GM18861 (cell line): Measurements from ENCODE around the gene ASTN2.

Experiments used
- ATAC-seq: cut with Tn5 transposase; IDR thresholded peaks from one replicate; pipeline ENCODE4 v1.9.1; 2021; ENCODE audit not compliant: unreplicated experiment

The ASTN2 gene

GRCh38 chr9:116499986-116500871, 914.6 kb downstream of the ASTN2 start:
- no peak for ATAC-seq

- ATAC-seq = no peak
Observed at GRCh38 chr9:116499434-116499833, 915.4 kb downstream of the ASTN2 start.

- ATAC-seq = no peak
Observed at GRCh38 chr9:116497095-116497890, 917.6 kb downstream of the ASTN2 start.

- no peak for ATAC-seq
Observed at GRCh38 chr9:116496167-116496566, 918.7 kb downstream of the ASTN2 start.

GRCh38 chr9:116495725-116496124, 919.1 kb downstream of the ASTN2 start:
- ATAC-seq = no peak

GRCh38 chr9:116494815-116495634, 919.8 kb downstream of the ASTN2 start:
- no peak for ATAC-seq

- ATAC-seq = no peak
Observed at GRCh38 chr9:116493183-116493860, 921.5 kb downstream of the ASTN2 start.

- no peak for ATAC-seq
Observed at GRCh38 chr9:116491659-116492058, 923.2 kb downstream of the ASTN2 start.

GRCh38 chr9:116491219-116491618, 923.6 kb downstream of the ASTN2 start:
- ATAC-seq = no peak

- ATAC-seq = no peak
Observed at GRCh38 chr9:116490321-116490720, 924.5 kb downstream of the ASTN2 start.

- ATAC-seq = no peak
Observed at GRCh38 chr9:116488373-116488772, 926.5 kb downstream of the ASTN2 start.

- ATAC-seq = no peak
Observed at GRCh38 chr9:116484492-116485061, 930.3 kb downstream of the ASTN2 start.

- ATAC-seq = no peak
Observed at GRCh38 chr9:116483622-116484491, 931.0 kb downstream of the ASTN2 start.

GRCh38 chr9:116482740-116483139, 932.1 kb downstream of the ASTN2 start:
- ATAC-seq = no peak

GRCh38 chr9:116480700-116481099, 934.2 kb downstream of the ASTN2 start:
- no peak for ATAC-seq

- ATAC-seq = no peak
Observed at GRCh38 chr9:116479967-116480366, 934.9 kb downstream of the ASTN2 start.

GRCh38 chr9:116479056-116479544, 935.8 kb downstream of the ASTN2 start:
- ATAC-seq = no peak

GRCh38 chr9:116477584-116478141, 937.2 kb downstream of the ASTN2 start:
- no peak for ATAC-seq

- ATAC-seq = no peak
Observed at GRCh38 chr9:116476935-116477381, 937.9 kb downstream of the ASTN2 start.
